Glutamatergic neuron (in vitro differentiated cells): ENCODE measurements around the gene FAM120A. TPM values are rescaled to one million over a fixed set of nuclear protein-coding genes. Genes with fewer than 3 reads are reported as not detected.

Experiments
- DNase-seq: peaks from one replicate; pipeline ENCODE4 v3.0.0; 2022
- H3K27ac Mint-ChIP-seq: one replicate; pipeline ENCODE4 v1.8.0; 2020; ENCODE audit warnings: mild to moderate bottlenecking, mixed read lengths, inconsistent platforms; ENCODE audit not compliant: unreplicated experiment
- H3K27me3 Mint-ChIP-seq: one replicate; pipeline ENCODE4 v1.8.0; 2020; ENCODE audit warnings: mild to moderate bottlenecking, moderate library complexity, mixed read lengths, inconsistent platforms; ENCODE audit not compliant: unreplicated experiment
- H3K36me3 Mint-ChIP-seq: one replicate; pipeline ENCODE4 v1.8.0; 2020; ENCODE audit warnings: mild to moderate bottlenecking, mixed read lengths, inconsistent platforms; ENCODE audit not compliant: unreplicated experiment
- H3K4me1 Mint-ChIP-seq: one replicate; pipeline ENCODE4 v1.8.0; 2020; ENCODE audit warnings: mild to moderate bottlenecking, low read depth, mixed read lengths, inconsistent platforms; ENCODE audit not compliant: unreplicated experiment
- H3K4me3 Mint-ChIP-seq: one replicate; pipeline ENCODE4 v1.8.0; 2020; ENCODE audit warnings: mild to moderate bottlenecking, mixed read lengths, inconsistent platforms; ENCODE audit not compliant: unreplicated experiment
- H3K9me3 Mint-ChIP-seq: one replicate; pipeline ENCODE4 v1.8.0; 2020; ENCODE audit warnings: mild to moderate bottlenecking, moderate library complexity, mixed read lengths, inconsistent platforms; ENCODE audit not compliant: unreplicated experiment
- total RNA-seq: library from RNA; stranded (reverse); fragmentation: NEBNext Ultra II Directional; extraction: Animal tissue kit (Norgen Biotek cat#: 25700); gene quantifications from one replicate; pipeline ENCODE4 v1.2.1, GENCODE V29; 2021; ENCODE audit not compliant: unreplicated experiment
- TF ChIP-seq, protein P1 (sequence below): fragments of 200-600 bp; sonication (generic); IDR thresholded peaks from one replicate; pipeline ENCODE4 v1.5.0; 2021; ENCODE audit not compliant: partially characterized antibody, unreplicated experiment

Gene FAM120A
- total RNA-seq, 1 donor from 2014 or later = 32.3 TPM

DNA sequence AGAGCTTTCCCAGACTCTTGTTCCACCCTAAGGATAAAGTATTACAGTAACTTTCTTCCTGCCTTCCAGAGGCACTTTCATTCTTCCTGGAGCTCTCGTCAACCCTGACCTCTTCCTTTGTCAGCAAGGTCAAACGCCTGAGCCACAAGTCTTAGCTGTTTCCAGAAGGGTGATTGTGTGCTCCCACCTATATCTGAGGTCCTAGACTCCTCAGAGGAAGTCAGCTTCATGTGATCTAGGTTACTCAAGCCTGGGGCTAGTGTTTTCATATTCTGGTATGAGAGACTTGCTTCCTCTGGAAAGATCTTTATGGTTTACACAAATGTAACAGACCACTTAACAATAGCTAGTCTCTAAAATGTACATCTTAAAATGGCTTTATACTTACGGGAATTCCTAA lies 5.4 kb upstream of the FAM120A start:
- no peaks in the 10 kb centered on the region for H3K36me3 Mint-ChIP-seq
- no peak for DNase-seq
- no peak overlapping the region for H3K27ac Mint-ChIP-seq
- TF ChIP-seq, protein P1, sequence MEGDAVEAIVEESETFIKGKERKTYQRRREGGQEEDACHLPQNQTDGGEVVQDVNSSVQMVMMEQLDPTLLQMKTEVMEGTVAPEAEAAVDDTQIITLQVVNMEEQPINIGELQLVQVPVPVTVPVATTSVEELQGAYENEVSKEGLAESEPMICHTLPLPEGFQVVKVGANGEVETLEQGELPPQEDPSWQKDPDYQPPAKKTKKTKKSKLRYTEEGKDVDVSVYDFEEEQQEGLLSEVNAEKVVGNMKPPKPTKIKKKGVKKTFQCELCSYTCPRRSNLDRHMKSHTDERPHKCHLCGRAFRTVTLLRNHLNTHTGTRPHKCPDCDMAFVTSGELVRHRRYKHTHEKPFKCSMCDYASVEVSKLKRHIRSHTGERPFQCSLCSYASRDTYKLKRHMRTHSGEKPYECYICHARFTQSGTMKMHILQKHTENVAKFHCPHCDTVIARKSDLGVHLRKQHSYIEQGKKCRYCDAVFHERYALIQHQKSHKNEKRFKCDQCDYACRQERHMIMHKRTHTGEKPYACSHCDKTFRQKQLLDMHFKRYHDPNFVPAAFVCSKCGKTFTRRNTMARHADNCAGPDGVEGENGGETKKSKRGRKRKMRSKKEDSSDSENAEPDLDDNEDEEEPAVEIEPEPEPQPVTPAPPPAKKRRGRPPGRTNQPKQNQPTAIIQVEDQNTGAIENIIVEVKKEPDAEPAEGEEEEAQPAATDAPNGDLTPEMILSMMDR = no peak
- H3K4me1 Mint-ChIP-seq = peaks cover 3% of the 10 kb centered on the region
- H3K4me3 Mint-ChIP-seq = no peak overlapping the region
- peaks cover 2% of the 10 kb centered on the region for H3K27me3 Mint-ChIP-seq
- peaks cover 2% of the 10 kb centered on the region for H3K9me3 Mint-ChIP-seq

DNA sequence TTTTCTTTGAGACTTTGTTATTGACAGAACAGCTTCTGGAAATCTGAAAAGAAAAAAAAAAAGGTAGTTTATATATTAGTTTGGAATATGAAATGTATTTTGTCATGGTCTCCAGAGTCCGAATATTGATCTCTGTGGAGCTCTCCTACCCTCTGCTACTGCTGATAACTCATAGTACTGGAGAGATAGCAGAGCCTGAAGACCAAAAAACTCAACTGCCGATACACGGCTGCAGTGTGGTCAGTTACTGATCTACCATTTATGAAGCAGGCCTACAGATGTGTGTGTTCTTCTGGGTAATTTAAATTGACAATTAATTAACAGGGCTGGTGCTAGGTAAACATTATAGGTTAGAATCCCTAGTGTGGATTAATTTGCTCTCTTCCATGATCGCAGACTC lies 3.8 kb upstream of the FAM120A start:
- TF ChIP-seq, protein P1 = no peak
- Mint-ChIP-seq H3K27me3 (peaks cover 4% of the 10 kb centered on the region), H3K9me3 (peaks cover 3% of the 10 kb centered on the region), H3K4me1 (peaks cover 3% of the 10 kb centered on the region), H3K36me3 (no peaks in the 10 kb centered on the region), H3K27ac (no peak overlapping the region), H3K4me3 (no peak overlapping the region)
- no peak for DNase-seq

DNA sequence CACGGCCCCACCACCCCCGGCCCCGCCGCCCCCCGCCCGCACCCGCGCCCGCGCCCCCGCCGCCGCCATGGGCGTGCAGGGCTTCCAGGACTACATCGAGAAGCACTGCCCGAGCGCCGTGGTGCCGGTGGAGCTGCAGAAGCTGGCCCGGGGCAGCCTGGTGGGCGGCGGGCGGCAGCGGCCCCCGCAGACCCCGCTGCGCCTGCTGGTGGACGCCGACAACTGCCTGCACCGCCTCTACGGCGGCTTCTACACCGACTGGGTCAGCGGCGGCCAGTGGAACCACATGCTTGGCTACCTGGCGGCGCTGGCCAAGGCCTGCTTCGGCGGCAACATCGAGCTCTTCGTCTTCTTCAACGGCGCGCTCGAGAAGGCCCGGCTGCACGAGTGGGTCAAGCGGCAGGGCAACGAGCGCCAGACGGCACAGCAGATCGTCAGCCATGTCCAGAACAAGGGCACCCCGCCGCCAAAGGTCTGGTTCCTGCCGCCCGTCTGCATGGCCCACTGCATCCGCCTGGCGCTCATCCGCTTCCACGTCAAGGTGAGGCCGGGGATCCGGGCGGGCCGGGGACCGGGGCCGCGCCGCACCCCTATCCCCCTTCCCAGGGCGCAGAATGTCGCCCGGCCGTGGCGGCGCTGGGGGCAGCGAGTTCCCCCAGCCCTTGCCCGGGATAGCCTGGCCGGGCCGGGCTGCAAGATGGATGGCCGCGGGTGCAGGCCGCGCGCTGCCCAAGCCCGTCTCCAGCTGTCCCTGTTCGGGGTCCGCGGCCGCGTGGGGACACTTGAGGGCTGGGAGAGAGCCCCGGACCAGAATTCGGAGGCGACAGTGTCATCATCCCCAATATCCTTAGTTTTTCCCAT lies 594 bp downstream of the FAM120A start:
- TF ChIP-seq, protein P1 = peak; percentile 8
- H3K4me1 Mint-ChIP-seq = peaks cover 6% of the 10 kb centered on the region
- peak; percentile 70 for DNase-seq
- peaks cover 9% of the 10 kb centered on the region for H3K27me3 Mint-ChIP-seq
- no peaks in the 10 kb centered on the region for H3K36me3 Mint-ChIP-seq
- peaks cover 9% of the 10 kb centered on the region for H3K9me3 Mint-ChIP-seq
- peak overlapping the region; percentile 95 for H3K27ac Mint-ChIP-seq
- H3K4me3 Mint-ChIP-seq = peak overlapping the region; percentile 99

DNA sequence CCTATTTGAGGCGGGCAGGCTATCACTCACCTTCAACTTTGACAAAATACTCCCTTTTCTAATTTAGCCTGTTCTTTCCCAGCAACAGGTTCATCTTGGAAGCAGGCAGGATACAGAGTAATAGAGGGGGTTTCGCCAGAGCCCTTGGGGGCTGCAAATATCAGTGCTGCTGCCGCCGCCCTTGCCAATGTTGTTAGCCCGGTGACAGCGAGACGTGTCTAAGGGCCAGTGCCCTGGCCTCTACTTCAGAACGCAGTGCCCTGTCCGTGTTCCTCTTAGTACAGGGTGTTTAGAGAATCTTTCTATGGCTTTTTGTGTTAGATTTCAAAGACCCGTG lies 1.2 kb downstream of the FAM120A start:
- DNase-seq = peak; percentile 23
- no peaks in the 10 kb centered on the region for H3K36me3 Mint-ChIP-seq

More for the DNA sequence above, 1.2 kb downstream of the FAM120A start:
- Mint-ChIP-seq H3K27ac (peak overlapping the region; percentile 86), H3K4me1 (peaks cover 6% of the 10 kb centered on the region), H3K27me3 (peaks cover 9% of the 10 kb centered on the region), H3K9me3 (peaks cover 9% of the 10 kb centered on the region), H3K4me3 (peak overlapping the region; percentile 99)
- TF ChIP-seq, protein P1 = no peak
